IMR-90 (cell line): ENCODE measurements around the gene SLC15A3. TPM values are rescaled to one million over a fixed set of nuclear protein-coding genes. Genes with fewer than 3 reads are reported as not detected.

ENCODE experiments used
- ATAC-seq: fragments of 200-7000 bp; cut with Tn5 transposase; 2 replicates; pipeline ENCODE4 v1.9.1; 2020; ENCODE audit warnings: low read depth, mild to moderate bottlenecking, moderate library complexity
- BruUV-seq: library from RNA; stranded (reverse); fragments of 400-500 nt; replicated peaks from 2 replicates; lab custom pipeline; 2021; lab: Mats Ljungman, UMichigan
- CTCF ChIA-PET: fragments of 300-600 bp; formaldehyde crosslinking; extraction: SDS; loops from one replicate; lab custom pipeline; 2021; ENCODE audit warnings: antibody characterized with exemption; lab: Yijun Ruan, JAX
- POLR2A ChIA-PET: fragments of 300-600 bp; sonication (Branson Sonifier 250); formaldehyde crosslinking; loops from one replicate; lab custom pipeline; 2022; ENCODE audit warnings: antibody characterized with exemption; ENCODE audit not compliant: unreplicated experiment; lab: Charles Lee
- DNase-seq: peaks from one replicate; pipeline ENCODE4 v3.0.0; 2013
- H2AFZ ChIP-seq: replicated peaks from 2 replicates; pipeline ENCODE3; 2013; ENCODE audit warnings: low read length, mild to moderate bottlenecking; ENCODE audit not compliant: poor library complexity
- H2AK5ac ChIP-seq: 2 replicates; pipeline ENCODE4 v1.6.1; 2013; ENCODE audit warnings: low read depth, low read length, inconsistent platforms
- H2AK9ac ChIP-seq: replicated peaks from 2 replicates; pipeline ENCODE3; 2013; ENCODE audit warnings: mild to moderate bottlenecking, low read depth, low read length, moderate library complexity; ENCODE audit not compliant: poor library complexity
- H2BK120ac ChIP-seq: 2 replicates; pipeline ENCODE4 v1.6.1; 2013; ENCODE audit warnings: low read depth, low read length, inconsistent platforms
- H2BK15ac ChIP-seq: 3 replicates; pipeline ENCODE4 v1.6.1; 2013; ENCODE audit warnings: low read depth, low read length, inconsistent platforms
- H2BK20ac ChIP-seq: 2 replicates; pipeline ENCODE4 v1.6.1; 2013; ENCODE audit warnings: low read depth, mild to moderate bottlenecking, inconsistent platforms, low read length, moderate library complexity
- H2BK5ac ChIP-seq: 2 replicates; pipeline ENCODE4 v1.6.1; 2013; ENCODE audit warnings: mild to moderate bottlenecking, low read depth, low read length, inconsistent platforms; ENCODE audit not compliant: poor library complexity, severe bottlenecking
- H3K14ac ChIP-seq: replicated peaks from 2 replicates; pipeline ENCODE4 v1.6.1; 2013; ENCODE audit warnings: low read depth, low read length, inconsistent platforms
- H3K18ac ChIP-seq: 2 replicates; pipeline ENCODE4 v1.6.1; 2013; ENCODE audit warnings: low read depth, low read length, control low read depth
- H3K23ac ChIP-seq: 2 replicates; pipeline ENCODE4 v1.6.1; 2013; ENCODE audit warnings: low read depth, low read length, inconsistent platforms
- H3K27ac ChIP-seq: 2 replicates; pipeline ENCODE4 v1.5.1; 2013; ENCODE audit warnings: mild to moderate bottlenecking, control low read depth, low read length; ENCODE audit not compliant: insufficient read depth
- H3K27me3 ChIP-seq: 2 replicates; pipeline ENCODE4 v1.6.1; 2013; ENCODE audit warnings: low read length; ENCODE audit not compliant: control insufficient read depth, insufficient read depth
- H3K36me3 ChIP-seq: 2 replicates; pipeline ENCODE4 v1.6.1; 2013; ENCODE audit warnings: low read length, mixed read lengths; ENCODE audit not compliant: control insufficient read depth, insufficient read depth
- H3K4ac ChIP-seq: 2 replicates; pipeline ENCODE4 v1.6.1; 2013; ENCODE audit warnings: low read depth, low read length, inconsistent platforms
- H3K4me1 ChIP-seq: 2 replicates; pipeline ENCODE4 v1.6.1; 2013; ENCODE audit warnings: low read length, mixed read lengths; ENCODE audit not compliant: control insufficient read depth, insufficient read depth
- H3K4me2 ChIP-seq: 2 replicates; pipeline ENCODE4 v1.6.1; 2013; ENCODE audit warnings: low read depth, mild to moderate bottlenecking, control low read depth, low read length, moderate library complexity
- H3K4me3 ChIP-seq: 2 replicates; pipeline ENCODE4 v1.5.1; 2013; ENCODE audit warnings: low read depth, mild to moderate bottlenecking, control low read depth, low read length, moderate library complexity; ENCODE audit not compliant: insufficient read depth
- H3K56ac ChIP-seq: 2 replicates; pipeline ENCODE4 v1.6.1; 2013; ENCODE audit warnings: low read length, inconsistent platforms; ENCODE audit not compliant: insufficient read depth; ENCODE audit errors: extremely low read depth
- H3K79me1 ChIP-seq, 2 experiments: 2 replicates each; pipeline ENCODE4 v1.6.1; 2013; ENCODE audit warnings: low read length in 2 of 2, inconsistent platforms in 1 of 2, low read depth in 1 of 2
- H3K9ac ChIP-seq: 2 replicates; pipeline ENCODE4 v1.6.1; 2013; ENCODE audit warnings: low read depth, low read length, control low read depth
- H3K9me1 ChIP-seq: 2 replicates; pipeline ENCODE4 v1.6.1; 2013; ENCODE audit warnings: low read length, inconsistent platforms; ENCODE audit not compliant: insufficient read depth
- H3K9me3 ChIP-seq: 2 replicates; pipeline ENCODE4 v1.6.1; 2013; ENCODE audit warnings: low read length; ENCODE audit not compliant: control insufficient read depth, insufficient read depth
- H4K20me1 ChIP-seq: 2 replicates; pipeline ENCODE4 v1.6.1; 2013; ENCODE audit warnings: low read length, inconsistent platforms; ENCODE audit not compliant: insufficient read depth
- H4K5ac ChIP-seq: 2 replicates; pipeline ENCODE4 v1.6.1; 2013; ENCODE audit warnings: mild to moderate bottlenecking, low read depth, low read length, control low read depth
- H4K8ac ChIP-seq, 2 experiments: 2 replicates each; pipeline ENCODE4 v1.6.1; 2013; ENCODE audit warnings: low read depth in 2 of 2, low read length in 2 of 2, control low read depth in 1 of 2, inconsistent platforms in 1 of 2
- H4K91ac ChIP-seq: 2 replicates; pipeline ENCODE4 v1.6.1; 2013; ENCODE audit warnings: low read depth, low read length, inconsistent platforms; ENCODE audit not compliant: insufficient read depth
- ELK1 ChIP-seq: fragments of 150-350 bp; IDR thresholded peaks from 2 replicates; pipeline ENCODE4 v1.6.1; 2016; ENCODE audit warnings: low read depth, mild to moderate bottlenecking, low read length, moderate library complexity, borderline replicate concordance
- MAFK ChIP-seq: IDR thresholded peaks from 2 replicates; pipeline ENCODE4 v1.6.1; 2012; ENCODE audit warnings: low read depth, low read length, improper control_type of control experiment
- MAZ ChIP-seq: IDR thresholded peaks from 2 replicates; pipeline ENCODE4 v1.6.1; 2012; ENCODE audit warnings: low read depth, mild to moderate bottlenecking, low read length, improper control_type of control experiment, moderate library complexity, borderline replicate concordance
- MXI1 ChIP-seq: IDR thresholded peaks from 2 replicates; pipeline ENCODE4 v1.6.1; 2012; ENCODE audit warnings: low read depth, mild to moderate bottlenecking, low read length, moderate library complexity, borderline replicate concordance
- NFE2L2 ChIP-seq: fragments of 150-350 bp; IDR thresholded peaks from 2 replicates; pipeline ENCODE4 v1.6.1; 2016; ENCODE audit warnings: low read depth, mild to moderate bottlenecking, low read length
- POLR2A ChIP-seq: IDR thresholded peaks from 2 replicates; pipeline ENCODE4 v1.6.1; 2012; ENCODE audit warnings: mild to moderate bottlenecking, low read depth, low read length
- RFX5 ChIP-seq: IDR thresholded peaks from 2 replicates; pipeline ENCODE4 v1.8.0; 2012; ENCODE audit warnings: low read depth, mild to moderate bottlenecking, low read length, moderate library complexity
- WGBS, 2 experiments: methylation state at CpG; one replicate each; pipeline versions ENCODE4 v1.1.5 to v1.1.7; 2013; ENCODE audit warnings: missing lambda C conversion rate in 2 of 2; ENCODE audit not compliant: insufficient read length in 1 of 2; ENCODE audit errors: extremely low coverage in 2 of 2; 5-methylcytosine and 5-hydroxymethylcytosine counted together
- dilution Hi-C: fragments of 300-500 bp; cut with HindIII; formaldehyde crosslinking; loops from one replicate; pipeline ENCODE4 v1.14.3; 2018; ENCODE audit warnings: low sequenced_read_pairs; ENCODE audit not compliant: unreplicated experiment
- in situ Hi-C: fragments of 300-500 bp; cut with MboI; formaldehyde crosslinking; loops from 3 replicates; pipeline ENCODE4 v1.14.3; 2019; ENCODE audit warnings: low sequenced_read_pairs, inconsistent platforms, mixed read lengths
- intact Hi-C: fragments of 100-400 bp; cut with micrococcal nuclease; formaldehyde crosslinking; loops from 2 replicates; pipeline ENCODE4 v1.10.0; 2022
- polyA plus RNA-seq, 3 experiments: library from polyadenylated mRNA; depleted of rRNA; stranded (reverse); fragments of >200 nt; gene quantifications; 2 replicates each; pipeline ENCODE4 v1.2.3, GENCODE V29; 2012; ENCODE audit warnings: low replicate concordance in 1 of 3
- total RNA-seq: library from RNA; depleted of rRNA; stranded (reverse); fragments of >200 nt; gene quantifications from 2 replicates; pipeline ENCODE4 v1.2.3, GENCODE V29; 2012

SLC15A3 gene
- total and polyA plus RNA-seq, 2 of the 4 experiments (the other 2 are of a cell fraction), result 3.2 to 4.4 TPM

GRCh38 chr11:60966890-60967289 is 14.9 kb upstream of the SLC15A3 start:
- H3K36me3 ChIP-seq, result no peaks in the 10 kb centered on the region
- H3K18ac ChIP-seq, result no peak overlapping the region
- ChIA-PET POLR2A (no interaction called here), CTCF (interaction anchor here (1.5 kb wide), 1 partner anchor 221 kb away, joined by 4 read pairs; no protein-coding TSS in a partner anchor)
- H3K4ac ChIP-seq, result no peak overlapping the region
- no peak for TF ChIP-seq POLR2A
- no peak for TF ChIP-seq RFX5
- TF ChIP-seq MXI1, result no peak
- TF ChIP-seq ELK1, result no peak
- no peak for TF ChIP-seq NFE2L2
- no peak for TF ChIP-seq MAFK
- TF ChIP-seq MAZ, result no peak
- no peak overlapping the region for H4K8ac ChIP-seq
- no peak overlapping the region for H3K14ac ChIP-seq
- no peak overlapping the region for H2BK120ac ChIP-seq
- no peak overlapping the region for H2BK15ac ChIP-seq
- no peak overlapping the region for H3K27ac ChIP-seq
- dilution Hi-C loops (no loop called here), intact Hi-C loops (loop anchor here (5.0 kb wide), 1 partner anchor 135 kb away; no protein-coding TSS in a partner anchor), in situ Hi-C loops (no loop called here)
- WGBS, 2 experiments, result no CpG with 5 or more reads among the region's 4 CpGs
- DNase-seq (no peak), ATAC-seq (no peak)
- H3K4me2 ChIP-seq, result no peak overlapping the region
- no peak overlapping the region for H3K23ac ChIP-seq
- H4K5ac ChIP-seq, result no peak overlapping the region
- no peak overlapping the region for H2BK5ac ChIP-seq
- H4K91ac ChIP-seq, result no peak overlapping the region
- H4K20me1 ChIP-seq, result no peaks in the 10 kb centered on the region
- no peaks in the 10 kb centered on the region for H3K79me1 ChIP-seq
- H2AFZ ChIP-seq, result no peak overlapping the region
- no peak overlapping the region for H2BK20ac ChIP-seq
- no peak overlapping the region for H3K9ac ChIP-seq
- H3K9me1 ChIP-seq, result no peaks in the 10 kb centered on the region; the same call in 1 of the 2 replicates
- H3K4me1 ChIP-seq, result no peaks in the 10 kb centered on the region
- no peak overlapping the region for H3K4me3 ChIP-seq
- no peak overlapping the region for H2AK5ac ChIP-seq
- no peaks in the 10 kb centered on the region; the same call in 1 of the 2 replicates for H3K9me3 ChIP-seq
- BruUV-seq, result no TSS peak
- H3K27me3 ChIP-seq, result peaks cover 36% of the 10 kb centered on the region
- no peak overlapping the region for H2AK9ac ChIP-seq
- H3K56ac ChIP-seq, result no peak overlapping the region
